ENCODE results near the gene ACSS1. TPM values are rescaled to one million over a fixed set of nuclear protein-coding genes. Genes with fewer than 3 reads are reported as not detected.

ACSS1 gene
- total RNA-seq, result 10 to 100 TPM; 15.2 to 16.2 TPM

DNA sequence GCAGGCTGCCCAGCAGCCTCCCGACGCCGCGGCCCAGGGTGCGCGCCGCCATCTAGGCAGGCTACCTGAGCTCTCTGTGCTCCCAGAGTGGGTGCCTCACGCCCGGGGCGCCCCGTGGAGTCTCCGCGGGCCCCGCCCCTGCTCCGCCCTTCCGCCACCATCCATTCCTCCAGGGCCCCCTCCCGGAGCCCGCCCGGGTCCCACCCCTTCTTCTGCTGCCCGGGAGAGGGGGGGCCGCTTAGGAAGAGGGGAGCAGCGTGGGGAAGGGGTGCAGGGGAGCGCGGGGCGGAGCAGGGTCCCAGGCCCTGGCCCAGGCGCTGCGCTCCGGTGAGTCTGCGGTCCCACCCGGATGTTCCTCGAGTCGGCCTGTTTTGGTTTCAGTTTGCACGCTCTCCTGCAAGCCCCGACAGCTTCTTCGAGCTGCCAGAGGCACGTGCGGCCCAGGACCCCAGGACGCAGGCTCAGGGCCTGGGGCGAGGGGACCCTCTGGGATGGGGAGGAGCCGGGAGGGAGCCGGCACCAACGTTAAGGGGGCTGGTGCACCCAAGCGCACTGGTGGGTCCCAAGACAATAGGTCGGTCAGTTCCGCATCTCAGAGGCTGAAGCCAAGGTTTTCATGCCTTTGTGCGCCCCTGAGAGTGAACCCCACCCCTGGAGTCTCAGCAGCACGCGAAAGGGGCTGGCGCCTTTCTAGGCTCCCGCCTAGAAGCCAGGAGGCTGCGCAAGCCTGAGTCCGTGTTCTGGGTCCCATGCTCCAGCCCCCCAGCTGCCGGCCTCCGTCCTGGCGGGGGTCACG, at the start of gene ACSS1:
Gene ACSS1 (minus strand): TSS at position 89 of the 796 bp plus-strand sequence. CDS start 37 bp downstream, at position 52.
- peak within 1 kb of the TSS; percentile 79 for H3K4me3 Mint-ChIP-seq
- H3K27me3 Mint-ChIP-seq, result no peaks in the 10 kb centered on the region
- peak within 1 kb of the TSS; percentile 79 for H3K27ac Mint-ChIP-seq
- CTCF ChIA-PET, result interaction anchor here (0.6 to 3.1 kb wide), 4 partner anchors 62 to 66 kb away, joined by 3 to 20 read pairs (median 4); no protein-coding TSS in a partner anchor
- H3K4me1 Mint-ChIP-seq (ENCODE audit: low read depth), result peaks cover 41% of the 10 kb centered on the region
- peaks cover 8% of the 10 kb centered on the region for H3K36me3 Mint-ChIP-seq
- peak; percentile 80 for DNase-seq
- no peaks in the 10 kb centered on the region for H3K9me3 Mint-ChIP-seq
- POLR2A ChIA-PET, result interaction anchor here (1.0 to 2.2 kb wide), 5 partner anchors 22 to 108 kb away, joined by 3 to 15 read pairs (median 3); partner anchors contain the start of genes APMAP and CST7
- intact Hi-C loops (cut with micrococcal nuclease), result loop anchor here (1.0 to 5.0 kb wide), 4 partner anchors 66 to 1701 kb away; partner anchors contain the start of genes APMAP and NANP

DNA sequence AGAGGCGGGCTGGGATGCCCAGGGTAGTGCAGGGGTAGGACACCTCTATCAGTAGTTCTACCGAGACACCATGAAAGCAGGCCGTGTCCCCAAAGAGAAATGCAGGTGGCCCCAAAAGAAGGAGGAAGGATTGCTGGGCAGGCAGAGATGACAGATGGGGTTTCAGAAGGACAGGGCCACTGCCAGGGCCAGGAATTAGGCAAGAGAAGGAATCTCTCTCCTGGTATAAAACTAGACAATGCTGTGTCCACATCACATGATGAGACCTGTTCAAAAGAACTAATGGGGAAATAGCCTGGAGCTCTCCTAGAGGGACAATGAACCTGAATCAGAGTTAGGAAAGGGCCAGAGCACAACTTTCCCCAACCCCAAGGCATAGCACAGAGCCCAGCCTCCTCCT, 45.6 kb upstream of the ACSS1 start:
- Mint-ChIP-seq H3K27ac (no peak overlapping the region), H3K36me3 (no peaks in the 10 kb centered on the region), H3K27me3 (peaks cover 21% of the 10 kb centered on the region), H3K4me3 (no peak overlapping the region), H3K9me3 (no peaks in the 10 kb centered on the region), H3K4me1 (ENCODE audit: low read depth) (peaks cover 11% of the 10 kb centered on the region)
- POLR2A ChIA-PET, result no interaction called here
- CTCF ChIA-PET, result no interaction called here
- intact Hi-C loops (cut with micrococcal nuclease), result no loop called here
- no peak for DNase-seq

DNA sequence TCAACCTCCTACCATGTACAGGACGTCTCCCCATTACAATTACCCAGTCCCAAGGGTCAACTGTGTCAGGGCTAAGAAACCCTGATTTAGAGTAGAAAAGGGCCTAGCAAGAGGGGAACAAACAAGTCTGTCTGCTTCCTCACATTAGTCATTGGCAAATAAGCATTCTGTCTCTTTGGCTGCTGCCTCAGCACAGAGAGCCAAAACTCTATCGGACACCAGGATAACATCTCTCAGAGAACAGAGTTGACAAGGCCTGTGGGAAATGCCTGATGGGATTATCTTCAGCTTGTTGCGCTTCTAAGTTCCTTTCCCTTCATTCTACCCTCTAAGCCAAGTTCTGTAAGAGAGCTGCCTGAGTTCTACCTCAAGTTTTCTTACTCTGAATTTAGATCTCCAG, 43.0 kb upstream of the ACSS1 start:
- H3K27ac Mint-ChIP-seq, result no peak overlapping the region
- H3K9me3 Mint-ChIP-seq, result no peaks in the 10 kb centered on the region
- no peak overlapping the region for H3K4me3 Mint-ChIP-seq
- ChIA-PET POLR2A (no interaction called here), CTCF (no interaction called here)
- no peaks in the 10 kb centered on the region for H3K36me3 Mint-ChIP-seq
- intact Hi-C loops (cut with micrococcal nuclease), result no loop called here
- peaks cover 11% of the 10 kb centered on the region for H3K4me1 Mint-ChIP-seq (ENCODE audit: low read depth)
- H3K27me3 Mint-ChIP-seq, result peaks cover 3% of the 10 kb centered on the region
- DNase-seq, result no peak

DNA sequence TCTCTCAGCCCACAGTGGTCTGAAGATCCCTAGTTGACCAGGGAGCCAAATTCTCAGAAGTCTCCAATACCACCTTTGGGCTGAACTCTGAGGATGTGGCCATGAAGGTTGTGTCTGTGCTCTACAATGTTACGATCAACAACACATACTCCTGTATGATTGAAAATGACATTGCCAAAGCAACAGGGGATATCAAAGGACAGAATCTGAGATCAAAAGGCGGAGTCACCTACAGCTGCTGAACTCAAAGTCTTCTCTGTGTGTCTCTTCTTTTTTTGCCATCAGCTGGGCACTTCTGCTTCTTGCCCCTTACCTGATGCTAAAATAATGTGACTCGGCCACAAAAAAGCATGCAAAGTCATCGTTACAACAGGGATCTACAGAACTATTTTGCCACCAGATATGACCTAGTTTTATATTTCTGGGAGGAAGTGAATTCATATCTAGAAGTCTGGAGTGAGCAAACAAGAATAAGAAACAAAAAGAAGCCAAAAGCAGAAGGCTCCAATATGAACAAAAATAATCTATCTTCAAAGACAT, 41.7 kb upstream of the ACSS1 start:
- ChIA-PET CTCF (no interaction called here), POLR2A (no interaction called here)
- no peak overlapping the region for H3K27ac Mint-ChIP-seq
- no peaks in the 10 kb centered on the region for H3K36me3 Mint-ChIP-seq
- no peak overlapping the region for H3K4me3 Mint-ChIP-seq
- no peaks in the 10 kb centered on the region for H3K9me3 Mint-ChIP-seq
- peaks cover under 1% of the 10 kb centered on the region for H3K27me3 Mint-ChIP-seq
- peaks cover 11% of the 10 kb centered on the region for H3K4me1 Mint-ChIP-seq (ENCODE audit: low read depth)
- DNase-seq, result no peak
- intact Hi-C loops (cut with micrococcal nuclease), result no loop called here

DNA sequence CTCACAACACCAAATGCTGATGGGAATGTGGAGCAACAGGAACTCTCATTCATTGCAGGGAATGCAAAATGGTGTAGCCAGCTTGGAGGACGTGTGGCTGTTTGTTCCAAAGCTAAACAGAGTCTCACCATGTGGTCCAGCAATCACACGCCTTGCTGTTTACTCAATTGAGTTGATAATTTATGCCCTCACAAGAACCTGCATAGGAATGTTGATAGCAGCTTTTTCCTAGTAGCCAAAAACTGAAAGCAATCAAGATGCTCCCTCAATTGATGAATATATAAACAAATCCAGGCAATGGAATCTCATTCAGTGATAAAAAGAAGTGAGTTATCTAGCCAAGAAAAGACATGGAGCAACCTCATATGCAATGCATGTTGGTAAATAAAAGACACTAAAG, 39.6 kb upstream of the ACSS1 start:
- ChIA-PET CTCF (no interaction called here), POLR2A (interaction anchor here (0.6 kb wide), 1 partner anchor 898 kb away, joined by 3 read pairs; no protein-coding TSS in a partner anchor)
- H3K36me3 Mint-ChIP-seq, result no peaks in the 10 kb centered on the region
- no peak overlapping the region for H3K27ac Mint-ChIP-seq
- H3K9me3 Mint-ChIP-seq, result no peaks in the 10 kb centered on the region
- no peaks in the 10 kb centered on the region for H3K27me3 Mint-ChIP-seq
- no peak for DNase-seq
- intact Hi-C loops (cut with micrococcal nuclease), result no loop called here
- H3K4me3 Mint-ChIP-seq, result no peak overlapping the region
- peaks cover 11% of the 10 kb centered on the region for H3K4me1 Mint-ChIP-seq (ENCODE audit: low read depth)

DNA sequence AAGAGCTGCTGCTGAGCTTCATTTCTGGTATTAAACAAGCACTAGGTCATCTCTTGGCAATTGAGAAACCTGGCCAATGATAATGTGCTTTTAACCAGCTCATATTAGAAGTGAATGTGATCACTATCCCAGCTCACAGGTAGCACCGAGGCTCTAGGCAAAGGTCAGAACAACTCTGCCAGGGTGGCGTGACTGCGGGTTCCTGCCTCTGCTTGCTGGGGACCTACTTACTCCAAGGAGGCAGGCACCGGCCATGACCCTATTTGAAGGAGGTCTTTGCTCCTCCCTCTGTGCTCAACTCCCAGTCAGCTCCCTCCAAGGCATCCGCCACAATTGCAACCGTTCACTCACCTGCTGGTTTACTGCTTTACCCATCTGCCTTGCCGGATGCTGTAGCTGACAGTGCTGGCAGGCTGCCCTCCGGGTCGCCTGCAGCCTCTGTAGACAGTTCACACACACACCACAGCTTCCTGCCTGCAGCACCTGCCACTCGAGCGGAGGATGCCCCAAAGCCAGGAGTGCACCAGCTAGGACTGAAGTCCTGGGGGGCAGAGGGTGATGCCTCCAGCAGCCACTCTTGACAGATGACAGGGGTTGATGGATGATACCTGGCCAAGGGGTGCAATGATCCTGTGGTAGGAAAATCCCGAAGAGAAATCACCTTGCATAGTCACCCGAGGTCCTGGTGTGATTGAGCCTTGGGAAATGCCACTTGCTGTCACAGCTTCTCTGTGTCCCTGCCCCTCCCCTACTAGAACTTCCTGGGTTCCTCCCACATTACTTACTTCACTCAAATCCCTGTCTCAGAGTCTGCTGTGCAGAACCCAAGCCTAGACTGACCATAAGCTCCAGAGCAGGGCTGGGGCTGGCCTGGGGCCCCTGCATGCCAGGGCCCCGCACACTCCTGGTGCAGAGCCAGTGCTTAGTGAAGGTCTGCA, 32.8 kb upstream of the ACSS1 start:
- no peaks in the 10 kb centered on the region for H3K9me3 Mint-ChIP-seq
- POLR2A ChIA-PET, result interaction anchor here (0.8 to 0.9 kb wide), 2 partner anchors 33 to 104 kb away, joined by 3 to 4 read pairs; partner anchors contain the start of genes ACSS1 and ENTPD6
- H3K4me3 Mint-ChIP-seq, result peak overlapping the region; percentile 20
- DNase-seq, result peak; percentile 84
- peaks cover 26% of the 10 kb centered on the region for H3K4me1 Mint-ChIP-seq (ENCODE audit: low read depth)
- peak overlapping the region; percentile 31 for H3K27ac Mint-ChIP-seq
- H3K36me3 Mint-ChIP-seq, result no peaks in the 10 kb centered on the region
- CTCF ChIA-PET, result interaction anchor here (1.0 to 2.6 kb wide), 5 partner anchors 26 to 173 kb away, joined by 3 to 10 read pairs (median 3); no protein-coding TSS in a partner anchor
- intact Hi-C loops (cut with micrococcal nuclease), result loop anchor here (5.0 kb wide), 1 partner anchor 147 kb away; no protein-coding TSS in a partner anchor
- H3K27me3 Mint-ChIP-seq, result peaks cover 5% of the 10 kb centered on the region

DNA sequence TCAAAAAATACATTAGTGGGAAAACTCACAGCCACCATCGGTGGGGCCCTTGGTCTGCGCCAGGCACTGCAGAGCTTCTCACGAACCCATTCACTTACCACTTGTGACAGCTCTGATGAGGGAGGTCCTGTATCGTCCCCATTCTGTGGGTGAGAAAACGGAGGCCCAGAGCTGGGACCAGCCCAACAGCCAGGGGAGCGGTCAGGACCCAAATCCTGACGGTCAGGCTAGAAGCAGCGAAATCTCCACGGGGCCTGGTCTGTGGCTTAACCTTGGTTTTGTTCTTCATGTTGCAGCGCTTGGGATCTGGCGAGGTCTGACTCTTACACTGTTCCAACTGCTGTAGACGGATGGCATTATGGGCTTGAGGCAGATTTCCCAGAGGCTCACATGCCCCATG, 31.7 kb upstream of the ACSS1 start:
- H3K9me3 Mint-ChIP-seq, result no peaks in the 10 kb centered on the region
- intact Hi-C loops (cut with micrococcal nuclease), result loop anchor here (5.0 kb wide), 1 partner anchor 148 kb away; no protein-coding TSS in a partner anchor
- CTCF ChIA-PET, result no interaction called here
- no peak overlapping the region for H3K4me3 Mint-ChIP-seq
- H3K4me1 Mint-ChIP-seq (ENCODE audit: low read depth), result peaks cover 28% of the 10 kb centered on the region
- no peak overlapping the region for H3K27ac Mint-ChIP-seq
- H3K27me3 Mint-ChIP-seq, result peaks cover 13% of the 10 kb centered on the region
- POLR2A ChIA-PET, result interaction anchor here (0.6 kb wide), 1 partner anchor 95 kb away, joined by 3 read pairs; no protein-coding TSS in a partner anchor
- no peaks in the 10 kb centered on the region for H3K36me3 Mint-ChIP-seq
- DNase-seq, result no peak

DNA sequence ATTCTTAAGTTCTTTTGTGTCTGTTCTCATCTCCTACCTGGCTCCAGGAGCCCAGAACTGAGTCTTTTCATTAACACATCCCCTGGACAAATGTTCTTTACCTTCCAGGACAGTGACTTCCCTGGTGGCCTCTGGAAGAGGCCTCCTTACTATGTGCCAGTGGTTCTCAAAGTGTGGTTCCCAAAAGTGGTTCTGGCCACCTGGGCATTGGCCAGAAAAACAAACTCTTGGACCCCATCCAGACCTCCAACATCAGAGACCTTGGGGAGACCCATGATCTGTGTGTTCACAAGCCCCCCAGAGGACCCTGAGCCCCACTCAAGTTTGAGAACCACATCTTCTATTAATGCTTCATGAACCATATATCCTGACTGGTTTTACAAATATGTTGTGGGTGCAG, 31.2 kb upstream of the ACSS1 start:
- Mint-ChIP-seq H3K36me3 (no peaks in the 10 kb centered on the region), H3K9me3 (no peaks in the 10 kb centered on the region), H3K27me3 (peaks cover 18% of the 10 kb centered on the region), H3K27ac (no peak overlapping the region), H3K4me1 (ENCODE audit: low read depth) (peaks cover 32% of the 10 kb centered on the region), H3K4me3 (no peak overlapping the region)
- intact Hi-C loops (cut with micrococcal nuclease), result no loop called here
- DNase-seq, result no peak
- ChIA-PET POLR2A (interaction anchor here (0.6 kb wide), 1 partner anchor 94 kb away, joined by 3 read pairs; no protein-coding TSS in a partner anchor), CTCF (no interaction called here)

DNA sequence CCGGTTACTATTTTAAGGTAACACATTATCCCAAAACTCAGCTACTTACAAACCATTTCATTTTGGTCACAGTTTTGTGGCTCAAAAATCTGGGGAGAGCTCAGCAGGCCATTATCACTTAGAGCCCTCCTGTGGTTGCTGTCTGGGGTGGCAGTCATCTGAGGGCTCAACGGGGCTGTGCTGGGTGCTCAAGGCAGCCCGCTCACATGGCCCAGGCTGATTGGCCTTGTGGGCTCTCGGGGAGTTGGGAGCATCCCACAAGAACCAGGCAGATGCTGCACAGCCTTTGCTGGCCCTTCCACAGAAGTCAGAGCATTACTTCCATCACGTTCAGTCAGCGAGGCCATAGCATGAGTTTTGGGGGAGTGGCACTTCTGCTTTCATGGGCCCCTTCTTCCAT, 30.3 kb upstream of the ACSS1 start:
- no peak for DNase-seq
- no peak overlapping the region for H3K27ac Mint-ChIP-seq
- H3K36me3 Mint-ChIP-seq, result no peaks in the 10 kb centered on the region
- POLR2A ChIA-PET, result no interaction called here
- peaks cover 25% of the 10 kb centered on the region for H3K27me3 Mint-ChIP-seq
- peaks cover 37% of the 10 kb centered on the region for H3K4me1 Mint-ChIP-seq (ENCODE audit: low read depth)
- CTCF ChIA-PET, result no interaction called here
- no peaks in the 10 kb centered on the region for H3K9me3 Mint-ChIP-seq
- intact Hi-C loops (cut with micrococcal nuclease), result no loop called here
- no peak overlapping the region for H3K4me3 Mint-ChIP-seq

DNA sequence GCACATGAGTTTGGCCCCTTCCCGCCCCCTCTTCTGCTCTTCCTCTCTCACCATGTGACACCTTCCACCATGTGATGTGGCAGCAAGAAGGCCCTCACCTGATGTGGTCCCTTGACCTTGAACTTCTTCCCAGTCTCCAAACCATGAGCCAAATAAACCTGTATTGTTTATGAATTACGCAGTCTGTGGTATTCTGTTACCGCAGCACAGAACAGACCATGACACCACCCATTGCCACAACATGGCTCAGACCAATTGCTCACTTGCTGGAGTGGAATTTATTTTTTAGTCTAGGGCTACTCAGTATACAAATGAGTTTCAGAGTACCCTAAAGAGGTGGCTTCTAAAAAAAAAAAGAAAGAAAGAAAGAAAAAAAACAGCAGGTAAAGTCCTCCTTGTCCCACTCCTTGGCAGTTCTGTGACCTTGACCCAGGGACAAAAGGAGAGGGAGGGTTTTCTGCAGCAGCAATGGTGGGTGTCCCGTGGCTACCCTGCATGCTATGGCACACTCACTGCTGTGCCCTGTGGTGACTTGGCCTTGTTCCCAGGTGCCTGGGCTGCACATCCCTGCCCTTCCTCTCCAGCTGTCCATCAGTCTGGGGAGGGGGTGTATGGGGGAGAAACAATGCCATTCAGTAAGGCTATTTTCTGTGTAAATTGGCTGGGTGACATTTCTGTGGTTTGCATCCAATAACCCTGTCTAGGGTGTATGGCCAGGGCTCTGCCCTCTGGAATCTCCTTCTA, 29.4 kb upstream of the ACSS1 start:
- Mint-ChIP-seq H3K4me1 (ENCODE audit: low read depth) (peaks cover 42% of the 10 kb centered on the region), H3K9me3 (no peaks in the 10 kb centered on the region), H3K36me3 (no peaks in the 10 kb centered on the region), H3K27me3 (peaks cover 31% of the 10 kb centered on the region), H3K27ac (no peak overlapping the region), H3K4me3 (no peak overlapping the region)
- POLR2A ChIA-PET, result no interaction called here
- DNase-seq, result no peak
- intact Hi-C loops (cut with micrococcal nuclease), result no loop called here
- CTCF ChIA-PET, result no interaction called here

DNA sequence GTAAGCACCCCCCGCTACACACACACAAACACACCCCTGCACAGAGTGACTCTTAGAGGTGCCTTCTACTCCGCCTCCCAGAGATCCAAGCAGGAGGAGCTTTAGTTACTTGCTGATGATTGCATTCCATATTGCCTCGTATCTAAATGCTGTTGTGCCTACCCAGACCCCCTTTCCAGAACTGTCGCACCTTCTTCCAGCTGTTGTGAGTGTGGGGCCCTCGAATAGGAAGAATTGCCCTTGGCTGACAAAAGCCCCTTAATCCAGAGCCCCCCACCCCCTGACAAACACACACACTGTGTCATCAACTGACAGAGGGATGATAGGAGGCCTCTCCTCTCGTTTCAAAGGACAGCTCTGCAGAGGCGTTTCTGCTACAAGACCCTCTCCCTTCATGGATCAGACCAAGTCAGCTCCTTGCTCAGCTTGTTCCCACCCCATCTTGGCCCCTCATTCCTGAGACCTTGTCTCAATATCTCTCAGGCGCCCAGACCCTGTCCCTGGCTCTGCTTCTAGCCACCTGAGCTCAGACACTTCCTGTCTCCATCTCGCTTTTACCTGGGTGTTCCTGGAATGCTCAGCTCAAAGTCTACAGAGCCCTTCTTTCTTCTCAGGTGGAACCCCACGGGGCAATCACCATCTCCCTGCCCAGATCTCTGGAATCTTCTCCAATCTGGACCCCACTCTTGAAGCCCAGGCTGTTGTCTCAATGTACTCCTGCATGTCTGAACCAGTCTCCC, 28.0 kb upstream of the ACSS1 start:
- no peak for DNase-seq
- H3K4me1 Mint-ChIP-seq (ENCODE audit: low read depth), result peaks cover 35% of the 10 kb centered on the region
- intact Hi-C loops (cut with micrococcal nuclease), result no loop called here
- peaks cover 38% of the 10 kb centered on the region for H3K27me3 Mint-ChIP-seq
- H3K9me3 Mint-ChIP-seq, result no peaks in the 10 kb centered on the region
- ChIA-PET CTCF (no interaction called here), POLR2A (no interaction called here)
- no peak overlapping the region for H3K27ac Mint-ChIP-seq
- no peaks in the 10 kb centered on the region for H3K36me3 Mint-ChIP-seq
- H3K4me3 Mint-ChIP-seq, result no peak overlapping the region
